Stimulated activated CD8-positive, alpha-beta memory T cell treated with anti-CD3 and anti-CD28 coated beads, Interleukin-2, amount 100 ng/mL, for 1 hour (primary cell): ENCODE results near the gene ENO1.
"Not testable (repeated sequence)": the region's sequence is repeated elsewhere in the genome, so short reads cannot be mapped to it uniquely, and the experiment has no call there.

Source experiments
- DNase-seq, 2 donors: peaks; one replicate each; pipeline ENCODE4 v3.0.0-alpha.2; 2020; ENCODE audit warnings: low read depth in 2 of 2

Gene ENO1

GRCh38 chr1:8878448-8878697 lies at the start of gene ENO1:
ENO1 (minus strand) TSS chr1:8878686; CDS start chr1:8874908, 3,778 bp downstream.
- no peak for DNase-seq

- DNase-seq = no peak
Observed at GRCh38 chr1:8926707-8927694, 48.5 kb upstream of the ENO1 start.

DNA sequence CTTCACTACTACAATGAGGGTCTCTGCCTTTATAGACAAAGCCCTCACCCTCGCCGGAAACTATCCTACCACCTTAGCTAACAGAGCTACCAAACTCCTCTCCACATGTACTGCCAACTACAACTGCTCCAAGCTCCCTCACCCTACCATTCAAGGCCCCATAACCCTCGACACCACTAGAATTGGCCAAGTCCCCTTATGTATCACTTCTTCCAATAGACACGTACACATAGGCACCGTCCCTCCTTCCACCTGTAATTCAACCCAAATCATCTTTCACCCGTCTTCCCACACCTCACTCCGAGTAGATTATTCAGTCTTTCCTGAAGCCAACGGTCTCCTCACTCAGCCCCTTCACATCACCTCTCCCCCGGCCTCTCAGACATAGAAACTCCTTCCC lies 47.5 kb upstream of the ENO1 start:
- no peak for DNase-seq

DNA sequence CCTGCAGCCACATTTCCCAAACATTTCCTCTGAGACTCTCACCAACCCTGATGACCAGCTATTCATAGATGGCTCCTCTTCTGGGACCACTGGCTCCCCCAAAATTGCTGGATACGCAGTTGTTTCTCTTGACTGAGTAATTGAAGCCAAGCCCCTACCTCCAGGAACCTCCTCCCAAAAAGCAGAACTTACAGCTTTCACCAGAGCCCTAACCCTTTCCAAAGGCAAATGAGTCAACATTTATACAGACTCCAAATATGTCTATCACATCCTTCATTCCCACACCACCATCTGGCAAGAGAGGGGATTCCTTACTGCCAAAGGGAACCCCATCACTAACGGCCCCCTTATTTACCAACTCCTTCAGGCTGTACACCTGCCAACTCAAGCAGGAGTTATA lies 46.9 kb upstream of the ENO1 start:
- no peak for DNase-seq

DNA sequence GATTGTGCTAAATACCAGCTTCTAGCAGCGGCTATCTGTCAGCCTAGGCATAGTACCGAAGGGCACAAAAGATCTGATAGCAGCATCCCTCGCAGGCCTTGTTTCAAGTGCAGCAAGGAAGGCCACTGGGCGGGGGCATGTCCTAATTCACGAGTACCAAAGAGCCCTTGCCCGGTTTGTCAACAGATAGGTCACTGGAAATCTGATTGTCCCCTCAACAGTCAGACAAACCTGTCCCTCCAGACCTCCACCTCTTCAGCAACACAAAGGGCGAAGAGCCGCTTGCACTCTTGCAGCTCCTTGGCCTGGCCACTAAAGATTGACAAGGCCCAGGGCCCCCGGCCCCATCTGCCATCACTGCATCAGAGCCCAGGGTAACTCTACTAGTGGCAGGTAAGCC lies 44.5 kb upstream of the ENO1 start:
- no peak for DNase-seq

- not testable (repeated sequence) for DNase-seq
Observed at GRCh38 chr1:8917536-8917935, 39.0 kb upstream of the ENO1 start.

GRCh38 chr1:8915446-8915845 lies 37.0 kb upstream of the ENO1 start:
- DNase-seq = no peak

DNA sequence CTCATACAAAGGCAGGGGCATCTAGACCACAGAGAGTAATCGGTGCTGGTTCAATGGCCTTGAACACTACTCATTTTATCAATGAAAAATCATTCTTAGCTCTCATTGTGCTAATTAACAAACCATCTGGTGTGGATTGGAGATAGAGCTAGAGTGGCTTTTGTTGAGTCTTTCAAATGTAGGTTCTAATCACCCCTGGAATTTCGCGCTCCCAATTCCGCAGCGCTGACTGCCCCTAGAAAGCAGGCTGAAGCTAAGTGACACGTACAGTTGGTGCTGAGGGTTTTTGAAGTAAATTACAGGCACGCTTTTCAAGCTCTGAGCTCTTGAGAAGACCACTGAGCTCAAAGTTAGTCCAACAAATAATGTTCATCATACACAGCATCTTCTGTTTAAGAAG lies 36.0 kb upstream of the ENO1 start:
- no peak for DNase-seq

- no peak for DNase-seq
Observed at GRCh38 chr1:8913457-8913856, 35.0 kb upstream of the ENO1 start.

DNA sequence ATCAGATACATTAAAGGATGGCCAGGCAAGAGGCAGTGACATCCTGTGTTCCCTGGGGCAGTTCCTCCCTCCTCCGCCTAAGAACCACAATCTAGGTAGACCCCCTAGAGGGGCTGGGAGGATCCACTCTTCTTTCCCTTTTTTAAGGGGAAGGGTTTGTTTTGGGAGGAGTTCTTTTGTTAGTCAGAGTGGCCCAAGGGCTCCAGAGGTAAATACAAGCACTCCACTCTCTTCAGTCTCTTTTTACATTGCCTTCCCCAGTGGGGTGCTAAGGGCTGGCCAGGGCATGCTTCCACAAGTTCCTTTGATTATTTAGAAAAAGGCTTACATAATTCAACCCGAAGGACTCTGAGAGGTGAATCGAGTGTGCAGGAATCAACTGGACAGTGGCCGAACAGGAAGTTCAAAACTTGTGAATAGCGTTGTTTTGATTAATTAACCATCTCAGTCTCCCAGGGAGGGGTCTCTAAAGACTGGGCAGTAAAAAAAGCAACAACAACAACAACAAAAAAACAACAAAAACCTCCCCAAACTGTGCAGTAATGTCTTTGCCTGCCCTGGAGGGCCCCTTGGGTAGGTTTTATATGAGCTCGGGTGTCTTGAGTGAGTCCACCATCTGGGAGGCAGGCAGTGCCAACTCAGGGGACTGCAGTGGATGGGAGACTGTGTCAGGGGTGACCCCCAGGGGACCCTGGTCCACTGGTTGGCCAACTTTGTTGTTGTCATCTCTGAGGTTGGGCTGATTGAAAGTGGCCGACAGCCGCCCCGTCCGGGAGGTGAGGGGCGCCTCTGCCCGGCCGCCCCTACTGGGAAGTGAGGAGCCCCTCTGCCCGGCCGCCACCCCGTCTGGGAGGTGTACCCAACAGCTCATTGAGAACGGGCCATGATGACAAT lies 33.2 kb upstream of the ENO1 start:
- no peak for DNase-seq

GRCh38 chr1:8910914-8911313 lies 32.4 kb upstream of the ENO1 start:
- DNase-seq = no peak

- no peak for DNase-seq
Observed at GRCh38 chr1:8910331-8910730, 31.8 kb upstream of the ENO1 start.

DNA sequence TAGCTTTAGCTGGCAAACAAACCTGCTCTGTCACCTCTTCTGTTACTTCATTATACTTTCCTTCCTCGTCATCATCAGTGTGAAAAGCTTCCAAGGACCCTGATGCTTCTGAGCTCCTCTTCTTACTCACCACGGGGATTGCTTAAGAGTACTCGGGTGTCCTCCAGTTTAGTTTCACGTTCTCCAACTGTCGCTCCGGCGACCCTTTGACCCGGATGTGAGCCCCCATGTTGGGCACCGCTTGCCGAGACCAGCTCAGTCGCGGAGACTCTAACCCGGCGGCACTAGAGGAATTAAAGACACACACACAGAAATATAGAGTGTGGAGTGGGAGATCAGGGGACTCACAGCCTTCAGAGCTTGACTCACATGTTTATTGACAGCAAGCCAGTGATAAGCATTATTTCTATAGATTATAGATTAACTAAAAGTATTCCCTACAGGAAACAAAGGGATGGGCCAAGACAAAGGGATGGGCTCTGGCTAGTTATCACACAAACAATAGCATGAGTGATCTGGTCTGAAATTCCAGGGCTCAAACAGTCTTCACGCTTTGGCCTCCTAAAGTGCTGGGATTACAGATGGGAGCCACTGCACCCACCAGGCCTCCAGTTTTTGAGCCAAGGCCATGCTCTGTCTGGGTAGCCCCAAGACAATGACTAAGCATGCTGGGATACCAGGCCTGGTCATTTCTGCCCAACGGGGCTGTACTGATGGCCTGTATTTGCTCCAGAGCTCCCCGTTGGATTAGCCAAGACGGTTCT lies 30.1 kb upstream of the ENO1 start:
- no peak for DNase-seq

- DNase-seq = no peak
Observed at GRCh38 chr1:8905582-8906191, 27.2 kb upstream of the ENO1 start.

DNA sequence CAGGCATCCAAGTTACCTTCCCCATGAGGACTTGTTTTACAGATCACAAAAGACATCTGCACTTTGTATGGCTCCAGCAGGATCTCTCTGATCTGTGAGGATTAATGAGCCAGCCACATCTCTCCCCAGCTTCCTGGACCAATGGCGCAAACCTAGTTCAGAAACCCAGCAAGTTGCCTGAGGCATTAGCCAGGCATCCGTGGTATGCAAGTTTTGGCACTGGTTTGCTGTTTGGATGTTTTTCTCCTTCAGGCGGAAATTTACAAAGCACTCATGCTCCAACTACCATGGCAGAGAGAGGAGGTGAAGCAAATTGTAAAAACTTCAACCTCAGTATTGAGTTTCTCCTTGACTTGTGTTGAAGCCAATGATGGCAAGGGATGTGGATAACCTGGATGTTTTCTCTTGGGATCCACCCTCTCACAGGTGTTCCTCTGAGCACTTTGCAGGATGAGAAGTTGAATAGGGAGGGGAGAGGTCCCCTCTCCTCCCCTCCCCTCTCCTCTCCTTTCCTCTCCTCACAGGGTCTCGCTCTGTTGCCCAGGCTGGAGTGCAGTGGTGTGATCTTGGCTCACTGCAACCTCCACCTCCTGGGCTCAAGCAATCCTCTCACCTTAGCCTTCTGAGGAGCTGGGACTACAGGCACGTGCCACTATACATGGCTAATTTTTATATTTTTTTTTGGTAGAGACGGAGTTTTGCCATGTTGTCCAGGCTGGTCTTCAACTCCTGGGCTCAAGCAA lies 25.6 kb upstream of the ENO1 start:
- no peak for DNase-seq

- no peak for DNase-seq
Observed at GRCh38 chr1:8903410-8903809, 24.9 kb upstream of the ENO1 start.

DNA sequence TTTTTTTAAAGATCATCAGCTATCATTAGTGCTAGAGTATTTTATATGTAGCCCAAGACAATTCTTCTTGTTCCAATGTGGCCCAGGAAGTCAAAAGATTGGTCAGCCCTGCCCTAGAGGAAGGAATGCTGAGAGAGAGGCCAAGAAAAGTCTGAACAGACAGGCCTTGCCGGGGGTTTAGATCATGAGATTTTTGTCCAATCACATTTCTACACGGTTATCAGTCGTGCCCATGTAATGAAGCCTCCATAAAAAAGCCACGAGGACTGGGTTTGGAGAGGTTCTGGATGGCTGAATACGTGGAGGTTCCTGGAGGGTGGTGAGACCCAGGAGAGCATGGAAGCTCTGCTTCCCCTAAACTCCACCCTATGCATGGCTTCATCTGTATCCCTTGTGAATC lies 24.3 kb upstream of the ENO1 start:
- no peak for DNase-seq

DNA sequence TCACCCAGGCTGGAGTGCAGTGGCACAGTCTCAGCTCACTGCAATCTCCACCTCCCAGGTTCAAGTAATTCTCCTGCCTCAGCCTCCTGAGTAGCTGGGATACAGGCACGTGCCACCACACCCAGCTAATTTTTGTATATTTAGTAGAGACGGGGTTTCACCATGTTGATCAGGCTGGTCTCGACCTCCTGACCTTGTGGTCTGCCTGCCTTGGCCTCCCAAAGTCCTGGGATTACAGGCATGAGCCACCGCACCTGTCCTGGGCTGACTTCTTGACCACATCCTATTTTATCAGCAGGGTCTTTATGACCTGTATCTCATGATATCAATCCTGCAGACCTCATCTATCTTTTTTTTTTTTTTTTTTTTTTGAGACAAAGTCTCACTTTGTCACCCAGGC lies 22.2 kb upstream of the ENO1 start:
- DNase-seq = not testable (repeated sequence)

DNA sequence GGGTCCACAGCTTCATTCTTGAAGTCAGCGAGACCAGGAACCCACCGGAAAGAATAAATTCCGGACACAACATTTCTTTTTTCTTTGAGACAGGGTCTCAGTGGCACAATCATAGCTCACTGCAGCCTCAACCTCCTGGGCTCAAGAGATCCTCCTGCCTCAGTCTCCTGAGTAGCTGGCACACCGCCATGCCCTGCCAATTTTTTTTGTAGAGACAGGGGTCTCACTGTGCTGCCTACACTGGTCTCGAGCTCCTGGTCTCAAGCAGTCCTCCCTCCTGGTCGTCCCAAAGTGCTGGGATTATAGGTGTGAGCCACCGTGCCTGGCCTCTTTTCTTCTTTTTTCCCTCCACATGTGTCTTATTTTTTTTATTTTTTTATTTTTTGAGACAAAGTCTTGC lies 20.6 kb upstream of the ENO1 start:
- DNase-seq = no peak

GRCh38 chr1:8898418-8898817 lies 19.9 kb upstream of the ENO1 start:
- not testable (repeated sequence) for DNase-seq

DNA sequence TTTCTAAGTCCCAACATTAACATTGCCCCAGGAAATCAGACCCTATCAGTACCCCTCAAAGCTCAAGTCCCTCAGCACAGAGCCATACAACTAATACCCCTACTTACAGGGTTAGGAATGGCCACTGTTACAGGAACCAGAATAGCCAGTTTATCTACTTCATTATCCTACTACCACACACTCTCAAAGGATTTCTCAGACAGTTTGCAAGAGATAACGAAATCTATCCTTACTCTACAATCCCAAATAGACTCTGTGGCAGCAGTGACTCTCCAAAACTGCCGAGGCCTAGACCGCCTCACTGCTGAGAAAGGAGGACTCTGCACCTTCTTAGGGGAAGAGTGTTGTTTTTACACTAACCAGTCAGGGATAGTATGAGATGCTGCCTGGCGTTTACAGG lies 19.0 kb upstream of the ENO1 start:
- DNase-seq = not testable (repeated sequence)
